Prostate gland (tissue), 2 donors: Measurements from ENCODE around the gene DUSP15. TPM values are rescaled to one million over a fixed set of nuclear protein-coding genes. Genes with fewer than 3 reads are reported as not detected.

Experiments
- DNase-seq: peaks from one replicate; pipeline ENCODE4 v3.0.0-alpha.2; 2019; ENCODE audit warnings: low spot score
- H3K27ac ChIP-seq, 2 donors: fragments of 200-600 bp; sonication (generic); 2 replicates each; pipeline ENCODE4 v1.5.1; 2017 to 2019
- H3K27me3 ChIP-seq: fragments of 200-600 bp; sonication (generic); replicated peaks from 2 replicates; pipeline ENCODE4 v1.5.1; 2019; ENCODE audit not compliant: insufficient read depth
- H3K36me3 ChIP-seq, 2 donors: fragments of 200-600 bp; sonication (generic); 1 replicate in 1 of 2; 2 replicates in 1 of 2; pipeline versions ENCODE4 v1.5.1 to v1.8.1; 2017 to 2019
- H3K4me1 ChIP-seq: fragments of 200-600 bp; sonication (generic); replicated peaks from 2 replicates; pipeline ENCODE4 v1.5.1; 2019
- H3K4me3 ChIP-seq, 2 donors: fragments of 200-600 bp; sonication (generic); 2 replicates each; pipeline ENCODE4 v1.5.1; 2017 to 2019
- H3K9me3 ChIP-seq: fragments of 200-600 bp; sonication (generic); 2 replicates; pipeline ENCODE4 v1.5.1; 2017
- POLR2A ChIP-seq: fragments of 450-650 bp; IDR thresholded peaks from one replicate; pipeline ENCODE4 v1.6.1; 2016; ENCODE audit warnings: antibody characterized with exemption, mild to moderate bottlenecking
- POLR2AphosphoS5 ChIP-seq: sonication (generic); formaldehyde crosslinking; IDR thresholded peaks from one replicate; pipeline ENCODE4 v1.6.1; 2017; ENCODE audit warnings: antibody characterized with exemption
- WGBS: methylation state at CpG from one replicate; pipeline ENCODE4 v1.1.5; 2018; 5-methylcytosine and 5-hydroxymethylcytosine counted together
- intact Hi-C: fragments of 100-400 bp; cut with DNase I; formaldehyde crosslinking; loops from one replicate; pipeline ENCODE4 v1.14.2; 2022
- total RNA-seq, 2 donors: library from RNA; depleted of rRNA; stranded (reverse); fragments of >200 nt; gene quantifications; one replicate each; pipeline ENCODE4 v1.1.0, GENCODE V29; 2016
- TF ChIP-seq, protein P1 (sequence below), 4 experiments: fragments of 200-600 bp in 2 of 4; fragments of 450-650 bp in 2 of 4; sonication (generic) in 2 of 4; IDR thresholded peaks; 1 replicate in 3 of 4; 2 replicates in 1 of 4; pipeline ENCODE4 v1.5.1; 2016 to 2019; ENCODE audit warnings: antibody characterized with exemption in 4 of 4, mild to moderate bottlenecking in 2 of 4, moderate library complexity in 2 of 4

The DUSP15 gene
- total RNA-seq, 2 donors from 2014 or later: 1.7 to 57.9 TPM

DNA sequence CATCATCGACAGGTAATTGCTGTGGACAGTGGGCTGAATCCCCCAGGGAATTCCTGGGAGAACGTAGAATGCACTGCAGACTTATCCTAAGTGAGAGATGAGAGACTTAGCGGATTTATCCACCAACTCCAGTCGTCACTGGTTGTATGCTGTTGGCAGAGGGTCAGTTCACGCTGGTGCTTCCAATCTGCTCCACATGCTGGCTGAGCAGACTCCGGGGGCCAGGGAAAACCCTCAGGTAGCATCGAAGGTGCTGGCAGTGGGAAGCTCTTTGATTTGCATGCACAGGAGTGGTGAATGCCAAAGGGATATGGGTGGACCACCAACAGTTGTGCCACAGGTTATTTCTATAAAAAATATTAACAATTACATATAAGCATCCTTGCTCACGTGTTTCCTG lies 20.3 kb upstream of the DUSP15 start:
- no peaks in the 10 kb centered on the region for H3K4me1 ChIP-seq
- no peaks in the 10 kb centered on the region for H3K9me3 ChIP-seq
- no peak for DNase-seq
- H3K4me3 ChIP-seq: no peak overlapping the region
- H3K36me3 ChIP-seq: no peaks in the 10 kb centered on the region
- no peaks in the 10 kb centered on the region for H3K27me3 ChIP-seq
- H3K27ac ChIP-seq: no peak overlapping the region
- 72% methylated on average over 8 of the region's 8 CpGs for WGBS
- intact Hi-C loops: no loop called here
- no peak for TF ChIP-seq POLR2A
- TF ChIP-seq POLR2AphosphoS5: no peak
- TF ChIP-seq, protein P1, sequence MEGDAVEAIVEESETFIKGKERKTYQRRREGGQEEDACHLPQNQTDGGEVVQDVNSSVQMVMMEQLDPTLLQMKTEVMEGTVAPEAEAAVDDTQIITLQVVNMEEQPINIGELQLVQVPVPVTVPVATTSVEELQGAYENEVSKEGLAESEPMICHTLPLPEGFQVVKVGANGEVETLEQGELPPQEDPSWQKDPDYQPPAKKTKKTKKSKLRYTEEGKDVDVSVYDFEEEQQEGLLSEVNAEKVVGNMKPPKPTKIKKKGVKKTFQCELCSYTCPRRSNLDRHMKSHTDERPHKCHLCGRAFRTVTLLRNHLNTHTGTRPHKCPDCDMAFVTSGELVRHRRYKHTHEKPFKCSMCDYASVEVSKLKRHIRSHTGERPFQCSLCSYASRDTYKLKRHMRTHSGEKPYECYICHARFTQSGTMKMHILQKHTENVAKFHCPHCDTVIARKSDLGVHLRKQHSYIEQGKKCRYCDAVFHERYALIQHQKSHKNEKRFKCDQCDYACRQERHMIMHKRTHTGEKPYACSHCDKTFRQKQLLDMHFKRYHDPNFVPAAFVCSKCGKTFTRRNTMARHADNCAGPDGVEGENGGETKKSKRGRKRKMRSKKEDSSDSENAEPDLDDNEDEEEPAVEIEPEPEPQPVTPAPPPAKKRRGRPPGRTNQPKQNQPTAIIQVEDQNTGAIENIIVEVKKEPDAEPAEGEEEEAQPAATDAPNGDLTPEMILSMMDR (IDR thresholded peaks at IDR 0.05): no peak

DNA sequence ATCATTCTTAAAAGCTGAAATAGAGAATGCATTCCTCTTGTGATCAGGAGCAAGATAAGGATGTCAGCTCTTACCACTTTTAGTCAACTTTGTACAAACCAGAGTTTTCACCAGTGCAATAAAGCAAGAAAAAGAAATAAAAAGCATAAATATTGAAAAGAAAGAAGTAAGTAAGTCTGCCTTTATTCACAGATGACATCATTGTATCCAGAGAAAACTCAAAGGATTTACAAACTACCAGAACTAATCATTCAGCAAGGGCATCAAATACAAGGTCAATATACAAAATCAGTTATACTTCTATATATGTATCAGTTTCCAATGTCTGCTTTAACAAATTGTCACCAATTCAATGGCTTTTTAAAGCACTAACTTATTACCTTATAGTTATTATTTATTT lies 13.5 kb upstream of the DUSP15 start:
- no peaks in the 10 kb centered on the region for H3K36me3 ChIP-seq

DNA sequence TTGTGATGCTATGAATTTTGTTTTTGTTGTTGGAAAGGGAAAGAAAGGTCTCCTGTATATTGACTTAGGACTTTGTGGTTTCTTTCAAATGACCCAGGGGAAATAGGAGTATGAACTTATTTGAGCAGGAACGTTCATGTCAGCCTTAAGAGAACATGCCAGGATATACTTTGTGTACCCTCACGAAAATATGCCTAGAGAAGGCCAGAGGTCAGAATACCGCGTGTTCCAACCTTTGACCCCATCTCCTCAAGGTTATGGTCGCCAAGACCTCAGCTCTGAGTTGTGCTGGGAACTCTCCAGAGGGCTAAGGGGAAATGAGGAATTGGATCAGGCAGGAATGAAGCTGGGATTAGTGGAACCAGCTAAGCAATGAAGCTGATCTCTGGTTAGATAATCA lies 11.6 kb upstream of the DUSP15 start:
- intact Hi-C loops: no loop called here
- Histone ChIP-seq H3K9me3 (no peaks in the 10 kb centered on the region), H3K36me3 (no peaks in the 10 kb centered on the region), H3K4me3 (no peak overlapping the region), H3K27me3 (no peaks in the 10 kb centered on the region), H3K27ac (no peak overlapping the region), H3K4me1 (no peaks in the 10 kb centered on the region)
- WGBS: 74% methylated on average over 5 of the region's 5 CpGs
- no peak for DNase-seq
- TF ChIP-seq, protein P1 (IDR thresholded peaks at IDR 0.05): no peak
- TF ChIP-seq POLR2AphosphoS5: no peak

More for the DNA sequence above, 13.5 kb upstream of the DUSP15 start:
- Histone ChIP-seq H3K4me1 (no peaks in the 10 kb centered on the region), H3K27ac (no peak overlapping the region), H3K4me3 (no peak overlapping the region), H3K9me3 (no peaks in the 10 kb centered on the region), H3K27me3 (no peaks in the 10 kb centered on the region)
- intact Hi-C loops: no loop called here
- no peak for TF ChIP-seq POLR2A
- TF ChIP-seq, protein P1 (IDR thresholded peaks at IDR 0.05): no peak
- TF ChIP-seq POLR2AphosphoS5: no peak
- DNase-seq: no peak

DNA sequence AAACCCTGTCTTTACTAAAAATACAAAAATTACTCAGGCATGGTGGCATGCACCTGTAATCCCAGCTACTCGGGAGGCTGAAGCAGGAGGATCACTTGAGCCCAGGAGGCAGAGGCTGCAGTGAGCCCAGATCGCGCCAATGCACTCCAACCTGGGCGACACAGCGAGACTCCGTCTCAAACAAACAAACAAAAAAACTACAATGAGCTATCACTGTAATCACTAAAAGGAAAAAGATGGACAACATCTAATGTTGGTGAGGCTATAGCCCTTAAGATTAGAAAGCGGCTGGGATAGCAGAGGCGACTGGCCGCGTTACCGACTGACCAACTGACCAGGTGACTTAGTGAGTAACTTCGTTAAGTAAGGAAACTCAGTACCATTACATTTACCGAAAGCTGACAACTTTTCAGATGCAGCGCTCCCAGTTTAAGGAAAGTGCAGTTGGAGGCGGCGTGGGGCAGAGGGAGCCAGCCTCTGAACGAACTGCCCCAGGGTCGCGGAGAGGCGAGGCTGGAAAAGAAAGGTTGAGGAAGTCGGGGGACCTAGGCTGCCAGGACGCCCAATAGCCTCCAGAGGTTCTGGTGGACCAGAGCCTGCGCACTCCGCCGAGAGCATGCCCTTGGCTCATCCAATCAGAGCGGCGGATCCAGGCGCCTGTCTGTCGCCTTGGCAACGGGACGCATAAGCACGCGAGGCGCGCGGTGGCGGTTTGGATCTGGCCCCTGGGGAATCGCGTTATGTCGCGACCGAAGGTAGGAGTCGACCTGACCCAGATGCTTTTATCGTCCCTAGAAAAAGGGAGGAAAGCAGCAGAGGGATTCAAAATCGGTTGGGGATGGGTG lies 9.0 kb upstream of the DUSP15 start:
- intact Hi-C loops: no loop called here
- H3K9me3 ChIP-seq: no peaks in the 10 kb centered on the region
- TF ChIP-seq POLR2AphosphoS5: no peak
- TF ChIP-seq, protein P1 (IDR thresholded peaks at IDR 0.05): peak in 1 of 4 experiments; percentile 21
- TF ChIP-seq POLR2A: peak; percentile 58
- H3K4me3 ChIP-seq: peak overlapping the region; percentile 41 to 48
- H3K36me3 ChIP-seq: no peaks in the 10 kb centered on the region
- DNase-seq: peak; percentile 96
- no peaks in the 10 kb centered on the region for H3K27me3 ChIP-seq
- WGBS: 6% methylated on average over 43 of the region's 45 CpGs
- peak overlapping the region; percentile 75 to 76 for H3K27ac ChIP-seq
- no peaks in the 10 kb centered on the region for H3K4me1 ChIP-seq

DNA sequence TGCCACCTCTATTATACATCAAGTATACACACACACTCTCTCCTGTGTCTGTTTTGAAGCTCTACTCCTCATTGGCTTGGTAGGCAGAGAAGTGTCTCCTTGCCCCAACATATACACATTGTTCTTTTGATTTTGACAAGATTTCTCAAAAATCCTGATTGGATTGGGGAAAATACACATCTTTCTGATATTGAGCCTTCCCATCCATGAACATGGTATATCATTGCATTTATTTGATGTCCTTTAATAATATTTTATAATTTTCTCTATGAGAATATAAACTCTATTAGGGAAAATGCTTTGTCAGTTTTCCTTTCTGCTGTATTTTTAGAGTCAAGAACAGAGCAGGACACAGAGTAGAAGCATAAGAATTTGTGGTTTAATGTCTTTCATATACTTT lies 7.4 kb upstream of the DUSP15 start:
- H3K27me3 ChIP-seq: no peaks in the 10 kb centered on the region
- DNase-seq: no peak
- no peaks in the 10 kb centered on the region for H3K36me3 ChIP-seq
- no peak overlapping the region for H3K27ac ChIP-seq
- intact Hi-C loops: no loop called here
- H3K9me3 ChIP-seq: no peaks in the 10 kb centered on the region
- no peak overlapping the region for H3K4me3 ChIP-seq
- no peak for TF ChIP-seq POLR2A
- TF ChIP-seq, protein P1 (IDR thresholded peaks at IDR 0.05): no peak
- no peaks in the 10 kb centered on the region for H3K4me1 ChIP-seq
